Stimulated activated CD8-positive, alpha-beta memory T cell treated with anti-CD3 and anti-CD28 coated beads, Interleukin-15, amount 100 ng/mL, for 24 hours (primary cell): ENCODE data around the gene MED17.
"Not testable (repeated sequence)": the region's sequence is repeated elsewhere in the genome, so short reads cannot be mapped to it uniquely, and the experiment has no call there.

ENCODE experiments used
- DNase-seq: peaks from one replicate; pipeline ENCODE4 v3.0.0-alpha.2; 2020; ENCODE audit warnings: low read depth

The MED17 gene

GRCh38 chr11:93757924-93758865 lies 25.9 kb upstream of the MED17 start:
- no peak for DNase-seq

GRCh38 chr11:93759123-93759522 lies 25.0 kb upstream of the MED17 start:
- not testable (repeated sequence) for DNase-seq

- DNase-seq, result no peak
Measured at GRCh38 chr11:93761910-93762309, 22.2 kb upstream of the MED17 start.

GRCh38 chr11:93765551-93765950 lies 18.5 kb upstream of the MED17 start:
- no peak for DNase-seq

GRCh38 chr11:93766504-93766903 lies 17.6 kb upstream of the MED17 start:
- no peak for DNase-seq

GRCh38 chr11:93767018-93767417 lies 17.1 kb upstream of the MED17 start:
- no peak for DNase-seq

GRCh38 chr11:93770160-93770559 lies 13.9 kb upstream of the MED17 start:
- no peak for DNase-seq

- DNase-seq, result no peak
Measured at GRCh38 chr11:93772123-93772522, 12.0 kb upstream of the MED17 start.

- DNase-seq, result no peak
Measured at GRCh38 chr11:93773045-93773477, 11.0 kb upstream of the MED17 start.

GRCh38 chr11:93773601-93774200 lies 10.4 kb upstream of the MED17 start:
- no peak for DNase-seq

GRCh38 chr11:93774560-93774959 lies 9.5 kb upstream of the MED17 start:
- not testable (repeated sequence) for DNase-seq

GRCh38 chr11:93775289-93775688 lies 8.8 kb upstream of the MED17 start:
- DNase-seq, result no peak

- DNase-seq, result no peak
Measured at GRCh38 chr11:93783362-93783761, 720 bp upstream of the MED17 start.

- no peak for DNase-seq
Measured at GRCh38 chr11:93783765-93784144, 327 bp upstream of the MED17 start.

GRCh38 chr11:93784935-93785360 lies 866 bp downstream of the MED17 start:
- no peak for DNase-seq

- no peak for DNase-seq
Measured at GRCh38 chr11:93791493-93791892, 7.4 kb downstream of the MED17 start.

GRCh38 chr11:93796441-93797231 lies 12.6 kb downstream of the MED17 start:
- no peak for DNase-seq

GRCh38 chr11:93801366-93801765 lies 17.3 kb downstream of the MED17 start:
- DNase-seq, result no peak

- DNase-seq, result no peak
Measured at GRCh38 chr11:93804879-93805278, 20.8 kb downstream of the MED17 start.

- DNase-seq, result no peak
Measured at GRCh38 chr11:93807980-93808379, 23.9 kb downstream of the MED17 start.

- DNase-seq, result no peak
Measured at GRCh38 chr11:93813974-93814373, 29.9 kb downstream of the MED17 start.

- no peak for DNase-seq
Measured at GRCh38 chr11:93814966-93815633, 31.0 kb downstream of the MED17 start.
